ELF-1 (cell line): ENCODE measurements around the gene SALL4.
"Not testable (repeated sequence)": the region's sequence is repeated elsewhere in the genome, so short reads cannot be mapped to it uniquely, and the experiment has no call there.

ENCODE experiments used
- DNase-seq: peaks from one replicate; pipeline ENCODE4 v3.0.0-alpha.2; 2016; ENCODE audit warnings: low read depth, low spot score

The SALL4 gene

GRCh38 chr20:51738261-51738660 is 64.1 kb downstream of the SALL4 start:
- DNase-seq, result not testable (repeated sequence)

- DNase-seq, result no peak
Measured at GRCh38 chr20:51736947-51737346, 65.4 kb downstream of the SALL4 start.

GRCh38 chr20:51735728-51736600 is 66.4 kb downstream of the SALL4 start:
- DNase-seq, result no peak

GRCh38 chr20:51734876-51735720 is 67.2 kb downstream of the SALL4 start:
- DNase-seq, result no peak

GRCh38 chr20:51733070-51733469 is 69.3 kb downstream of the SALL4 start:
- no peak for DNase-seq
